NOMO-1 (cell line): ENCODE results near the gene MED19.
"Not testable (repeated sequence)": the region's sequence is repeated elsewhere in the genome, so short reads cannot be mapped to it uniquely, and the experiment has no call there.

Source experiments
- DNase-seq, 2 experiments: peaks; one replicate each; lab custom pipeline; 2025; ENCODE audit not compliant: unreplicated experiment in 2 of 2; lab: John Stamatoyannopoulos, UW

Gene MED19

GRCh38 chr11:57711414-57712255 lies at the start of gene MED19:
TSS of gene MED19 (minus strand) at chr11:57712215. CDS start at chr11:57712179, 36 bp downstream.
- DNase-seq: peak; percentile 64 to 66

- no peak for DNase-seq
Measured at GRCh38 chr11:57758174-57758573, 46.2 kb upstream of the MED19 start.

GRCh38 chr11:57752954-57753353 lies 40.9 kb upstream of the MED19 start:
- no peak for DNase-seq

- no peak for DNase-seq
Measured at GRCh38 chr11:57751676-57752253, 39.8 kb upstream of the MED19 start, which contains the start of gene BTBD18. TSS of gene BTBD18 (minus strand) at chr11:57751819. CDS start at chr11:57751188, 631 bp downstream.

GRCh38 chr11:57751176-57751575 lies 39.2 kb upstream of the MED19 start:
- no peak for DNase-seq

- DNase-seq: no peak
Measured at GRCh38 chr11:57746920-57747319, 34.9 kb upstream of the MED19 start.

GRCh38 chr11:57745206-57745605 lies 33.2 kb upstream of the MED19 start:
- no peak for DNase-seq

GRCh38 chr11:57744357-57744756 lies 32.3 kb upstream of the MED19 start:
- DNase-seq: no peak

GRCh38 chr11:57742087-57742452 lies 30.1 kb upstream of the MED19 start:
- DNase-seq: peak; percentile 3 to 13

- DNase-seq: peak; percentile 93 to 98
Measured at GRCh38 chr11:57741132-57742086, 29.4 kb upstream of the MED19 start, which contains the start of gene SELENOH. TSS of gene SELENOH (plus strand) at chr11:57741491. CDS start at chr11:57741596, 105 bp downstream.

- DNase-seq: no peak
Measured at GRCh38 chr11:57735619-57736298, 23.7 kb upstream of the MED19 start.

- no peak for DNase-seq
Measured at GRCh38 chr11:57732661-57733060, 20.6 kb upstream of the MED19 start.

- no peak for DNase-seq
Measured at GRCh38 chr11:57729479-57729878, 17.5 kb upstream of the MED19 start.

GRCh38 chr11:57728829-57729228 lies 16.8 kb upstream of the MED19 start:
- no peak for DNase-seq

- no peak for DNase-seq
Measured at GRCh38 chr11:57727185-57727584, 15.2 kb upstream of the MED19 start.

GRCh38 chr11:57716726-57717125 lies 4.7 kb upstream of the MED19 start:
- DNase-seq: not testable (repeated sequence)

GRCh38 chr11:57713835-57714234 lies 1.8 kb upstream of the MED19 start:
- DNase-seq: no peak

GRCh38 chr11:57712256-57713150 lies 488 bp upstream of the MED19 start, which contains the start of gene TMX2:
TSS of gene TMX2 (plus strand) at chr11:57712593. CDS start at chr11:57712619, 26 bp downstream.
- DNase-seq: peak; percentile 99 to 100

- DNase-seq: no peak
Measured at GRCh38 chr11:57709802-57710367, 2.1 kb downstream of the MED19 start.
